ENCODE results near the gene RNU6-1. TPM values are rescaled to one million over a fixed set of nuclear protein-coding genes. Genes with fewer than 3 reads are reported as not detected.

Gene RNU6-1
- total and polyA plus RNA-seq, 2 experiments from 2014 or later = not detected

- DNase-seq = peak; percentile 70
- Histone ChIP-seq H3K9me2 (ENCODE audit: insufficient read depth) (no peaks in the 10 kb centered on the region), H3K4me3 (no peak overlapping the region), H3F3A (ENCODE audit: insufficient read depth) (no peaks in the 10 kb centered on the region), H3K79me2 (ENCODE audit: insufficient read depth) (no peaks in the 10 kb centered on the region), H3K4me1 (ENCODE audit: insufficient read depth) (no peaks in the 10 kb centered on the region), H4K20me1 (ENCODE audit: insufficient read depth) (no peaks in the 10 kb centered on the region), H2AFZ (no peak overlapping the region), H3K27ac (no peak overlapping the region), H3K9ac (no peak overlapping the region), H3K27me3 (replicated peaks; ENCODE audit: insufficient read depth) (no peaks in the 10 kb centered on the region), H3K4me2 (ENCODE audit: unreplicated experiment) (no peak overlapping the region), H3K36me3 (ENCODE audit: low read depth) (no peaks in the 10 kb centered on the region), H3K9me3 (ENCODE audit: low read depth) (no peaks in the 10 kb centered on the region)
- in situ Hi-C loops (cut with MboI) = loop anchor here (10.0 kb wide), 1 partner anchor 314 kb away; no protein-coding TSS in a partner anchor
- WGBS, 2 experiments (ENCODE audit: low coverage in 1 of 2, low lambda C conversion rate in 2 of 2, missing lambda C conversion rate in 2 of 2) = 45 to 58% methylated on average over 4 of the region's 4 CpGs
- TF ChIP-seq EZH2 (IDR thresholded peaks at IDR 0.05; ENCODE audit: insufficient read depth, poor library complexity, severe bottlenecking) (no peak), EZH2phosphoT487 (IDR thresholded peaks at IDR 0.05; ENCODE audit: insufficient read depth, low read depth) (no peak)
These were observed 11.2 kb upstream of the RNU6-1 start for GRCh38 chr15:67850994-67851571.

DNA sequence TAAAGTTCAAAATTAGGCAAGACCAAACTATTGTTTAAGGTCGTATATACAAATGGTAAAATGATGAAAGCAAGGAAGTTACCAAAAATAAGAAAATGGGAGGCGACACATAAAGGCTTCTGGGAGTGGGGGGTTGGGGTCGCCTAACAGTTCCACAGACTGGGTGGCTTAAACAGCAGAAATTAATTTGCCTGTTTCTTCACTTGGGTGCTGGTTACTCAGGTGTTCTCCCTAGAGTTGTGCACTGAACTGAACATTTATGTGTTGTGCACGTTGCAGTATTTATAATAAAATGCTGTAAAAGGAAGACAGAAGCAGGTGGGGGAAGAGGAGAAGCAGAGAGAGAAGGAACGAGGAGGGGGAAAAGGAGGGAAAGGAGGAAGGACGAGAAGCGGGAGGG, 10.5 kb upstream of the RNU6-1 start:
- no peaks in the 10 kb centered on the region for H3F3A ChIP-seq (ENCODE audit: insufficient read depth)
- 47 to 52% methylated on average over 5 to 7 of the region's 7 CpGs for WGBS, 2 experiments (ENCODE audit: low coverage in 1 of 2, low lambda C conversion rate in 2 of 2, missing lambda C conversion rate in 2 of 2)
- H3K27me3 ChIP-seq (replicated peaks; ENCODE audit: insufficient read depth) = no peaks in the 10 kb centered on the region
- in situ Hi-C loops (cut with MboI) = loop anchor here (10.0 kb wide), 1 partner anchor 314 kb away; no protein-coding TSS in a partner anchor
- DNase-seq = no peak
- H3K9me3 ChIP-seq (ENCODE audit: low read depth) = no peaks in the 10 kb centered on the region
- H4K20me1 ChIP-seq (ENCODE audit: insufficient read depth) = no peaks in the 10 kb centered on the region
- H3K9ac ChIP-seq = no peak overlapping the region
- no peak overlapping the region for H3K4me3 ChIP-seq
- H2AFZ ChIP-seq = no peak overlapping the region
- no peak overlapping the region for H3K4me2 ChIP-seq (ENCODE audit: unreplicated experiment)
- H3K9me2 ChIP-seq (ENCODE audit: insufficient read depth) = no peaks in the 10 kb centered on the region
- no peak overlapping the region for H3K27ac ChIP-seq
- no peaks in the 10 kb centered on the region for H3K79me2 ChIP-seq (ENCODE audit: insufficient read depth)
- TF ChIP-seq EZH2phosphoT487 (IDR thresholded peaks at IDR 0.05; ENCODE audit: insufficient read depth, low read depth) (no peak), EZH2 (IDR thresholded peaks at IDR 0.05; ENCODE audit: insufficient read depth, poor library complexity, severe bottlenecking) (no peak)
- H3K4me1 ChIP-seq (ENCODE audit: insufficient read depth) = no peaks in the 10 kb centered on the region
- H3K36me3 ChIP-seq (ENCODE audit: low read depth) = no peaks in the 10 kb centered on the region

- Histone ChIP-seq H3K4me3 (no peak overlapping the region), H3K36me3 (ENCODE audit: low read depth) (no peaks in the 10 kb centered on the region), H3K79me2 (ENCODE audit: insufficient read depth) (no peaks in the 10 kb centered on the region), H3K27me3 (replicated peaks; ENCODE audit: insufficient read depth) (no peaks in the 10 kb centered on the region), H3K27ac (no peak overlapping the region), H3K9me2 (ENCODE audit: insufficient read depth) (no peaks in the 10 kb centered on the region), H3K9ac (no peak overlapping the region), H4K20me1 (ENCODE audit: insufficient read depth) (no peaks in the 10 kb centered on the region), H3K4me2 (ENCODE audit: unreplicated experiment) (no peak overlapping the region), H3F3A (ENCODE audit: insufficient read depth) (no peaks in the 10 kb centered on the region; the same call in 1 of the 2 replicates), H3K9me3 (ENCODE audit: low read depth) (no peaks in the 10 kb centered on the region), H3K4me1 (ENCODE audit: insufficient read depth) (no peaks in the 10 kb centered on the region), H2AFZ (no peak overlapping the region)
- TF ChIP-seq EZH2phosphoT487 (IDR thresholded peaks at IDR 0.05; ENCODE audit: insufficient read depth, low read depth) (no peak), EZH2 (IDR thresholded peaks at IDR 0.05; ENCODE audit: insufficient read depth, poor library complexity, severe bottlenecking) (no peak)
- 90 to 96% methylated on average over 1 of the region's 1 CpG for WGBS, 2 experiments (ENCODE audit: low coverage in 1 of 2, low lambda C conversion rate in 2 of 2, missing lambda C conversion rate in 2 of 2)
- in situ Hi-C loops (cut with MboI) = no loop called here
- DNase-seq = no peak
These were observed 9.7 kb upstream of the RNU6-1 start for GRCh38 chr15:67849538-67849937.

- Histone ChIP-seq H3K9me3 (ENCODE audit: low read depth) (no peaks in the 10 kb centered on the region), H3F3A (ENCODE audit: insufficient read depth) (no peaks in the 10 kb centered on the region; the same call in 1 of the 2 replicates), H3K36me3 (ENCODE audit: low read depth) (no peaks in the 10 kb centered on the region), H3K4me1 (ENCODE audit: insufficient read depth) (no peaks in the 10 kb centered on the region), H3K4me3 (no peak overlapping the region), H3K27me3 (replicated peaks; ENCODE audit: insufficient read depth) (no peaks in the 10 kb centered on the region), H3K27ac (no peak overlapping the region), H3K79me2 (ENCODE audit: insufficient read depth) (no peaks in the 10 kb centered on the region), H4K20me1 (ENCODE audit: insufficient read depth) (no peaks in the 10 kb centered on the region), H3K4me2 (ENCODE audit: unreplicated experiment) (no peak overlapping the region), H2AFZ (no peak overlapping the region), H3K9ac (no peak overlapping the region), H3K9me2 (ENCODE audit: insufficient read depth) (no peaks in the 10 kb centered on the region)
- no peak for DNase-seq
- TF ChIP-seq EZH2phosphoT487 (IDR thresholded peaks at IDR 0.05; ENCODE audit: insufficient read depth, low read depth) (no peak), EZH2 (IDR thresholded peaks at IDR 0.05; ENCODE audit: insufficient read depth, poor library complexity, severe bottlenecking) (no peak)
- in situ Hi-C loops (cut with MboI) = no loop called here
- WGBS, 2 experiments (ENCODE audit: low coverage in 1 of 2, low lambda C conversion rate in 2 of 2, missing lambda C conversion rate in 2 of 2) = 76 to 79% methylated on average over 5 of the region's 5 CpGs
These were observed 6.1 kb upstream of the RNU6-1 start for GRCh38 chr15:67845974-67846373.
